Endodermal cell (in vitro differentiated cells): ENCODE data around the gene SRRD. TPM values are rescaled to one million over a fixed set of nuclear protein-coding genes. Genes with fewer than 3 reads are reported as not detected.

Experiments used
- DNase-seq: peaks from one replicate; pipeline ENCODE4 v3.0.0-alpha.2; 2017
- H3K27ac ChIP-seq: 2 replicates; pipeline ENCODE4 v1.5.1; 2013; ENCODE audit warnings: mild to moderate bottlenecking, low read depth, low read length, moderate library complexity
- H3K27me3 ChIP-seq: 2 replicates; pipeline ENCODE4 v1.6.1; 2013; ENCODE audit warnings: mild to moderate bottlenecking, low read length, moderate library complexity; ENCODE audit not compliant: insufficient read depth, control insufficient read depth, poor library complexity, severe bottlenecking
- H3K36me3 ChIP-seq: 2 replicates; pipeline ENCODE4 v1.7.0; 2013; ENCODE audit warnings: mild to moderate bottlenecking, low read length, moderate library complexity; ENCODE audit not compliant: control insufficient read depth, insufficient read depth
- H3K4me1 ChIP-seq: one replicate; pipeline ENCODE4 v1.7.0; 2013; ENCODE audit warnings: low read length; ENCODE audit not compliant: control insufficient read depth, insufficient read depth
- H3K4me3 ChIP-seq: 2 replicates; pipeline ENCODE4 v1.5.1; 2013; ENCODE audit warnings: mild to moderate bottlenecking, low read length, moderate library complexity
- H3K9ac ChIP-seq: 2 replicates; pipeline ENCODE4 v1.6.1; 2013; ENCODE audit warnings: mild to moderate bottlenecking, low read length, moderate library complexity; ENCODE audit not compliant: poor library complexity, severe bottlenecking; ENCODE audit errors: extremely low read depth
- H3K9me3 ChIP-seq: 2 replicates; pipeline ENCODE4 v1.6.1; 2013; ENCODE audit warnings: mild to moderate bottlenecking, low read length, moderate library complexity; ENCODE audit not compliant: control insufficient read depth
- H3K27ac Mint-ChIP-seq: 2 replicates; pipeline ENCODE4 v1.8.0; 2020; ENCODE audit warnings: mixed read lengths
- H3K27me3 Mint-ChIP-seq: 2 replicates; pipeline ENCODE4 v1.8.0; 2021; ENCODE audit warnings: mild to moderate bottlenecking, mixed read lengths; ENCODE audit not compliant: insufficient read depth
- H3K36me3 Mint-ChIP-seq: 2 replicates; pipeline ENCODE4 v1.8.0; 2020; ENCODE audit warnings: low read depth, mixed read lengths
- H3K4me1 Mint-ChIP-seq: 2 replicates; pipeline ENCODE4 v1.8.0; 2020; ENCODE audit warnings: mixed read lengths
- H3K4me3 Mint-ChIP-seq: 2 replicates; pipeline ENCODE4 v1.8.0; 2020; ENCODE audit warnings: mild to moderate bottlenecking, moderate library complexity, mixed read lengths
- H3K9me3 Mint-ChIP-seq: 2 replicates; pipeline ENCODE4 v1.8.0; 2020; ENCODE audit warnings: mild to moderate bottlenecking, mixed read lengths
- WGBS, 2 experiments: methylation state at CpG; one replicate each; pipeline versions ENCODE4 v1.1.5 to v1.1.7; 2013; ENCODE audit warnings: missing lambda C conversion rate in 2 of 2, mixed read lengths in 1 of 2; ENCODE audit not compliant: insufficient coverage in 1 of 2, insufficient read length in 1 of 2; 5-methylcytosine and 5-hydroxymethylcytosine counted together
- total RNA-seq, 2 donors: library from RNA; stranded (reverse); fragmentation: NEBNext Ultra II Directional in 1 of 2; extraction: Animal tissue kit (Norgen Biotek cat#: 25700) in 1 of 2; gene quantifications; 2 replicates in 1 of 2; 3 replicates in 1 of 2; pipeline ENCODE4 v1.2.1, GENCODE V29; 2021
- TF ChIP-seq, protein P1 (sequence below): fragments of 200-600 bp; sonication (generic); conservative IDR thresholded peaks from 2 replicates; pipeline ENCODE4 v1.5.0; 2021; ENCODE audit warnings: antibody characterized with exemption, mild to moderate bottlenecking

The SRRD gene
- total RNA-seq, 2 donors from 2014 or later: 27.4 to 30.0 TPM

DNA sequence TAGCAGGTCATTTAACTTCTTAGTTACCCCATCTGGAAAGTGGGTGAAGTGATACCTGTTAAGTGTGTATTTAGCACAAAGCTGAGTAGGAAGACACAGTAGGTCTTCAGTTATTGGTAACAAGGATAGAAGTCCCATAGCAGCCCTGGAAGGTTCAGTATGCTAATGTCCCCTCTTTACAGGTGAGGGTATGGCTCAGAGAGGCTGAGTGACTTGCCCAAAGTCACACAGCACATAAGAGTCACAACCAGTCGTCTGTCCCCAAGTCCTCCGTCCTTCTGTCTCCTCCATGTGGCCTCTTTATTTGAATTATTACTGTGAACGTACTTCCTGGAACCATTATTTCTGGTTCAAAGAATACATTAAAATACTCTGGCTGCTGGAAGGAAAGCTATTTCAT lies 44.1 kb upstream of the SRRD start:
- DNase-seq: no peak
- no peaks in the 10 kb centered on the region for H3K9me3 ChIP-seq
- TF ChIP-seq, protein P1, sequence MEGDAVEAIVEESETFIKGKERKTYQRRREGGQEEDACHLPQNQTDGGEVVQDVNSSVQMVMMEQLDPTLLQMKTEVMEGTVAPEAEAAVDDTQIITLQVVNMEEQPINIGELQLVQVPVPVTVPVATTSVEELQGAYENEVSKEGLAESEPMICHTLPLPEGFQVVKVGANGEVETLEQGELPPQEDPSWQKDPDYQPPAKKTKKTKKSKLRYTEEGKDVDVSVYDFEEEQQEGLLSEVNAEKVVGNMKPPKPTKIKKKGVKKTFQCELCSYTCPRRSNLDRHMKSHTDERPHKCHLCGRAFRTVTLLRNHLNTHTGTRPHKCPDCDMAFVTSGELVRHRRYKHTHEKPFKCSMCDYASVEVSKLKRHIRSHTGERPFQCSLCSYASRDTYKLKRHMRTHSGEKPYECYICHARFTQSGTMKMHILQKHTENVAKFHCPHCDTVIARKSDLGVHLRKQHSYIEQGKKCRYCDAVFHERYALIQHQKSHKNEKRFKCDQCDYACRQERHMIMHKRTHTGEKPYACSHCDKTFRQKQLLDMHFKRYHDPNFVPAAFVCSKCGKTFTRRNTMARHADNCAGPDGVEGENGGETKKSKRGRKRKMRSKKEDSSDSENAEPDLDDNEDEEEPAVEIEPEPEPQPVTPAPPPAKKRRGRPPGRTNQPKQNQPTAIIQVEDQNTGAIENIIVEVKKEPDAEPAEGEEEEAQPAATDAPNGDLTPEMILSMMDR: no peak
- Mint-ChIP-seq H3K27ac (no peak overlapping the region), H3K27me3 (no peaks in the 10 kb centered on the region), H3K4me1 (peaks cover 17% of the 10 kb centered on the region), H3K36me3 (peaks cover under 1% of the 10 kb centered on the region), H3K4me3 (no peak overlapping the region), H3K9me3 (no peaks in the 10 kb centered on the region)
- no peak overlapping the region for H3K27ac ChIP-seq
- H3K27me3 ChIP-seq: no peaks in the 10 kb centered on the region
- 89 to 92% methylated on average over 2 to 3 of the region's 3 CpGs for WGBS, 2 experiments
- H3K4me3 ChIP-seq: no peak overlapping the region
- no peaks in the 10 kb centered on the region for H3K4me1 ChIP-seq
- no peak overlapping the region for H3K9ac ChIP-seq
- H3K36me3 ChIP-seq: peaks cover 1% of the 10 kb centered on the region

DNA sequence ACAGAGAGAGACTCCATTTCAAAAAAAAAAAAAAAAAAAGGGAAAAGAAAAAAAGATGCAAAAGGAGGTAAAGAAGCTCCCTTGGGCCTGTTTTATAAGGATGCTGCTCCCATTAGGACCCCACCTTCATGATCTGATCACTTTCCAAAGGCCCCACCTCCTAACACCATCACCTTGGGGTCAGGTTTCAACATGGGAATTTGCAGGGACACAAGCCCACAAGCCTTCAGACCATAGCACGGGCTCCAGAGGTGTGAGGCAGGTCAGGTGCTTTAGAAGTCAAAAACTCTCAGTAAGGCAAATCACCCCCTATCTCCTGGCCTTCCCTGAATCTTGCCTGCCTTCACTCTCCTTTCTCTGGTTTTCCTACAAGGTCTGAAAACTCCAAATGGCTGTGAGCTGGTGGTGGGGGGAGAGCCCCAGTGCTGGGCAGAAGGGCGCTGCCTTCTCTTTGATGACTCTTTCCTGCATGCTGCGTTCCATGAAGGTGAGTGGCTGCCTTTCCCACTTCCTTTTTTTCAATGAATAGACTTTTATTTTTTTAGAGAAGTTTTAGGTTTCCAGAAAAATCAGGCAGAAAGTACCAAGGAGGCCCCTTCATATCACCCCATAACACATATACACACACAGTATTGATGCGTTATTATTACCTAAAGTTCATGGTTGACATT lies 41.5 kb upstream of the SRRD start:
- H3K4me1 ChIP-seq: no peaks in the 10 kb centered on the region
- Mint-ChIP-seq H3K36me3 (no peaks in the 10 kb centered on the region), H3K9me3 (no peaks in the 10 kb centered on the region), H3K27me3 (no peaks in the 10 kb centered on the region), H3K4me3 (no peak overlapping the region), H3K4me1 (peaks cover 9% of the 10 kb centered on the region), H3K27ac (no peak overlapping the region)
- H3K4me3 ChIP-seq: no peak overlapping the region
- TF ChIP-seq, protein P1: no peak
- no peak overlapping the region for H3K9ac ChIP-seq
- no peak overlapping the region for H3K27ac ChIP-seq
- H3K36me3 ChIP-seq: no peaks in the 10 kb centered on the region
- peak; percentile 75 for DNase-seq
- 83 to 100% methylated on average over 1 to 4 of the region's 4 CpGs for WGBS, 2 experiments
- no peaks in the 10 kb centered on the region for H3K27me3 ChIP-seq
- H3K9me3 ChIP-seq: no peaks in the 10 kb centered on the region

DNA sequence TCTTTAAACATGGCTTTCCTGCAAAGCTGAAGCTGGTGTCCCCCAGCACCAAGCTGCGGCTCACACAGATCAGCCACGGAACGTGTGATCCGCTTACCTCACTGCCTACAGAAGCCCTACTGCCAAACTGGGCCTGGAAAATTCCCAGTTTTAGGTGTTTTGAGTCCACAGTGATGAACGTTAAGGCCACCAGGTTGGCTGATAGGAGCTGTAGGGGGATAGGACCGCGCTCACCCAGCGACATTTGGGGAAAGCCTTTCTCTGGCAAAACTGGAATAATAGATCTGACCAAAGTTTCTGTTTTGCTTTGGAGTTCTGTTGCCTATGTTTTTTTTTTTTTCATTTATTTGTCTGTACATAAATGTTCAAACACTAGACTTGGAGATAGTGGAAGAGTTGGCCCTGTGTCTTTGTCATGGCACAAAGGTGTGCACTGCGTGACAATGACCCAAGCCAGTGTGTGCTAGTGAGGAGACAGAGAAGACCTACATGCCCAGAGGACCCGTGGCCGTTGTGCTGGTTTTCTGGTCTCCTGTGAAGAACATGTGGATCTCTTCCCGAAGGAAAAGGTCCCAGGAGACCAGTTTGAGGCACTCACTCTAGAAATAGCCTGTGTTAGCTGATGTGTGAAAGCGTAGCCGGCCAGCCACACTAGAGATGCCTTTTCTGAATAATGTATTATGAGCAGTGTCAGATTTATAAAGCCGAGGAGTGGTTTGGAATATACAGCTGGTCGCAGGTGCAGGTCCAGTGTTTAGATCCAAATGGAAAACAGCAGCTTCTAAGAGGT lies 39.6 kb upstream of the SRRD start:
- no peak overlapping the region for H3K9ac ChIP-seq
- no peak for DNase-seq
- Mint-ChIP-seq H3K4me1 (peaks cover 4% of the 10 kb centered on the region), H3K27me3 (no peaks in the 10 kb centered on the region), H3K4me3 (no peak overlapping the region), H3K9me3 (no peaks in the 10 kb centered on the region), H3K27ac (no peak overlapping the region), H3K36me3 (no peaks in the 10 kb centered on the region)
- no peaks in the 10 kb centered on the region for H3K27me3 ChIP-seq
- 95 to 96% methylated on average over 16 of the region's 16 CpGs for WGBS, 2 experiments
- H3K4me1 ChIP-seq: no peaks in the 10 kb centered on the region
- no peaks in the 10 kb centered on the region for H3K36me3 ChIP-seq
- H3K9me3 ChIP-seq: no peaks in the 10 kb centered on the region
- TF ChIP-seq, protein P1: no peak
- H3K4me3 ChIP-seq: no peak overlapping the region
- no peak overlapping the region for H3K27ac ChIP-seq
